NCI-H2107 (cell line): Measurements from ENCODE around the gene PHLDA1.
"Not testable (repeated sequence)": the region's sequence is repeated elsewhere in the genome, so short reads cannot be mapped to it uniquely, and the experiment has no call there.

Experiments
- DNase-seq: peaks from one replicate; lab custom pipeline; 2025; lab: John Stamatoyannopoulos, UW

Gene PHLDA1

DNA sequence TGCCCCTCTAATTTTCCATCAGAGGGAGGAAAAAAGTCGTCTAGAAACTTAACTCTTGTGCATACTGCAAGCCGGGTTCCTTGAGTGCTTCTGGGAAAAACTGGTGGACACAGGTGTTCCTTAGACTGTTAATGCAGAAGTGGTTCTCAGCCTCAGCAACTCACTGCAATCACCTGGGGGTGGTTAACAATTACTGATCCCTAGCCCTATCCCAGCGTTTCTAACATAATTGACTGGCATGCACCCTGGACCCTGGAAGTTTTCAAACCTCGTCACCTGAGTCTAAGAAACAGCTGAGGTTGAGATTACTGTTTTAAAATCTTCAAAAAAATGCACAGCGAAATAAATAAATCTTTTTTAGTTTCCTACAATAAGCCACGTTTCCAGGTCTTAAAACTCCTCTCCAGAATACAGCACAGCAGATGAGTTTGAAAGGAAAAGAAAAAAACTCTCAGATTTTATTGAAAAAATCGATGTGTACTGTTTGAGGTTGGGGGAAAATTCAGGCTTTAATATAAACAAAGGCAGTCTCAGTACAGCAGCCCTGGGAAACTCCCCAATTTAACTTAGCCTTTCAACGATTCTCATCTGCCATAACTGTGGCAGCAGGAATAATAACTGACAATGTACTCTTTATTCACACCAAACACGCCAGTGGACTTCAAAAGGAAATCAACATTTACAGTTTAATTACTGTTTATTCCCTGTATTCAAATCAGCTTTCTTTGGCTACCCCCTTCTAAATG lies 45.4 kb downstream of the PHLDA1 start:
- DNase-seq = no peak

GRCh38 chr12:75985566-75985965 lies 46.0 kb downstream of the PHLDA1 start:
- DNase-seq = no peak

GRCh38 chr12:75984577-75985182 lies 46.9 kb downstream of the PHLDA1 start:
- DNase-seq = no peak

- not testable (repeated sequence) for DNase-seq
These were observed 47.7 kb downstream of the PHLDA1 start for GRCh38 chr12:75983851-75984250.

- no peak for DNase-seq
These were observed 48.5 kb downstream of the PHLDA1 start for GRCh38 chr12:75982979-75983660.

GRCh38 chr12:75982169-75982564 lies 49.4 kb downstream of the PHLDA1 start:
- no peak for DNase-seq

DNA sequence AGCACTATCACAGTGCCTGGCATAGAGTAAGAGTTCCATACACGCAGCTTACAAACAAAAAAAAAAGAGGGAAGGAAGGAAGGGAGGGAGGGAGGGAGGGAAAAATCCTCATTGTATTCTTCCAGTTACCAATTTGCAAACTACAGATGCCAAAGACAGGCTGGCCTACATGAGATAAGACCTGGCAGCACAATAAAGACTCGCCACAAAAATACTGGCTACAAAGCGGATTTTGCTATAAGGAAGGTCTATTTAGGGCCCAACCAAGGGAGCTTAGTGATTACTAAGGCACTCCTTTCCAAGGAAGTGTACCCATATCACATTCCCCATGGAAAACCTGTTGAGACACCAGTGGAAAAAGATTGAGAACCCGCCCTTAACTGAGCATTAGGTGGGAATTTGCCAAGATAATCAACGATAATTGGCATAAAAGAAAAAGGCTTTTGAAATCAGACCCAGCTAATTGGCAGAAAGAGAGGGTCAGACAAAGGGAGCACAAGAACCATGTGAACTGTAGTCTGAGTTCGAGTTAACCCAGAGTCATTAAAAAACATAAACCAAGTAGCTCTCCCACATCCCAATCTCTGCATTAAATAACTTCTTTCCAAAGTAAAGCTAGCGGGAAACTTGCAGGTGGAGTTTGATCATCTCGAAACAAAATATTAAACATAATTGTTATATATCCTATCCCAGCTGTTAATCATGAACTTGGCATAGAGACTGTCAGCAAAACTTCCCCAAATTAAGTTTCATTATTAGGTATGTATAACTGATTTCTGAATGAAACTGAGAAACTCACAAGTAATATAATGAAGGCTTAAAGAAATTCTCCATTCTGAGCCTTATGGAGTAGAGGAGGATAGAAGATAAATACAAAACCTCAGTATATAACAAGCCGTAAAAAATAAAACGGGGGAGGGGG lies 50.1 kb downstream of the PHLDA1 start:
- DNase-seq = no peak

DNA sequence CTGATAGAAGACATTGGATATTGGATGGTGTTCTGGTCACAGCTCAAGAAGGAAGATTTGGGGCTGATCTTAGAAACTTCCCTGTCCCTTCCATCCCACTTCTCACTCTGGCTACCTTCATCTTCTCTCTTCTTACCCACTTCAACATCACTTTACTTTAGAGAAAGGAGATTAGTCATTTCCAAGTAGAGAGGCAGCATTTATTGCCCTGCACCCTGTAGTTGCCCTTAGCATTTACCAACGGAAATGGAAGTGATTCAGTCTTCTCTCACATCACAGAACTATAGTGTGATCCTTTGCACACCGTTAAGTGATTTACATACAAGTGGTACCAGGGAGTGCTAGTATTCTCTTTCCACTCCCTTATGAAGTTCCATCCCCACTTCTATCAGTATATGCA lies 52.4 kb downstream of the PHLDA1 start:
- DNase-seq = no peak

DNA sequence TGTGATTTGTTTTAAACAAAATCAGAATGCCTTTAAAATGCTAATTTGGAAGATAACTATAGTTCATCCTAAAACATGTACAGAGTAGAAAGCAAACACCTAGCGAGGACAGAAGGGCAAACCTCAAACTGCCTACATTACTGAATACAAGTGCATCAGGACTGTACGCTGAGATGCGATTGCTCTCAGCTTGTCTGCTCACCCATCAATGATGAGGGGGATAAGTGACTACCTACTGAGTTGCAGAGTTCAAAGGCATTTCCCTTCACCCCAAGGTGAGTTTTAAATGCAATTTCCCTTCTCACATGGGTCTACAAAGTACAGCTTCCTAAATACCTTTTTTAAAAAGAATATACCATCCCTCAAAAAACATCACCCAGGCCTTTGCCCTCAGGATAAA lies 52.9 kb downstream of the PHLDA1 start:
- DNase-seq = no peak

DNA sequence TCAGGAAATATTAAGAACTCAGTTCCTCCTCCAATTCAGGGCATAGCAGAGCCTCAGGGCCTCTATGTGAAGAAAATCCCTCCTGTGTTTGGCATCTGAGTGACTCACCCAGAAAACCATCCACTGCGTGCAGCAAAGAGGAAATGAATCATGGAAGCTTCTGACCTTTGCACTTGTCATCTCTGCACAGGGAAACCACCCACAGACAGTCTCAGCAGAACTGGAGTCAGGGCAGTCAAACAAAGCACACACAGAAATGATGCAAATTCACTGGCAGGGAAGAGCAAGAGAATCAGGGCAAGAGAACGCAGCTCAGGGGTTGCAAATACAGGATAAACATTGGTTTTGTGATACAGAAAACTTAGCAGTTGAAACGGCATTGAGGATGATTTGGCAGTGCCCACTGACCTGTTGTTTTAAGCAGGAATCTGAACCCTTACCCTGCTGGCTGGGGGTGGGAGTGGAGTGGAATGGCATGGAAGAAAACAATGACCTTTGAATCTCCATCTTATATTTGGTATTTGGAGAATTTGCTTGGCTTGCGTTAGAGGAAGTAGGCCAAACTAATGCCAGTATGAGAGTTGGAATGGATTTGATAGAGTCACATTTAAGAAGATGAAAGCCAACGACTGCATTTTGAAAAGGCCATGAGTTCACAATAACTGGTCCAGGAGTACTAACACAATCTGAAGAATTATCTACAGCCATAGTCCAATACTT lies 53.5 kb downstream of the PHLDA1 start:
- DNase-seq = no peak

DNA sequence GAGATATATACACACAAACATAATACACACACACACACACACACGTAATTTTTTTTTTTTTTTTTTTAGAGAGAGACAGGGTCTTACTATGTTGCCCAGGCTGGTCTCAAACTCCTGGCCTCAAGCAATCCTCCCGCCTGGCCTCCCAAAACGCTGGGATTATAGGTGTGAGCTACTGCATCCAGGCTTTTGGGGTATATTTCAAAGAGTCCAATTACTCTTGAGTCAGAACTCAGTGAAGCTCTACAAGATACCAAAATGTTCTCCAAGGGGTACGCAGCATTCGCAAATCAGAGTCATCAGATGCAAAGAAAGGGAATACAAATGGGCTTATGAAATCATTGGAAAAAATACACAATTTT lies 54.0 kb downstream of the PHLDA1 start:
- DNase-seq = no peak

GRCh38 chr12:75976913-75977312 lies 54.7 kb downstream of the PHLDA1 start:
- DNase-seq = no peak

- DNase-seq = no peak
These were observed 55.5 kb downstream of the PHLDA1 start for GRCh38 chr12:75976113-75976512.

DNA sequence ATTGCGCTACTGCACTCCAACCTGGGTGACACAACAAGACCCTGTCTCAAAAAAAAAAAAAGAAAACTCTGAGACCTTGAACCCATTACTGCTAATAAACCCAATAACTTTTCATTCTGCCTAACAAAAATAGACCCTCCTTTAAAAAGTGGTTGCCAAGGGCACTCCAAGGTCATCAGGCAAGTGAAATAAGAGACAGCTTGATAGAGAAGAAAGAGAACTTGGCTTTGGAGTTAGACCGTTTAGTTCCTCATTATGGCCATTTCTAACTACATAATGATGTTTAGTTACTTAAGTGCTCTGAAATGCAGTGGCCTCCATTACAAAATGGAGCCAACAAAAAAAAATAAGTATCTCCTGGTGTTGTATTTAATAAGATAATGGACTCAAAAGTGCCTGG lies 55.9 kb downstream of the PHLDA1 start:
- DNase-seq = no peak
